Stimulated activated CD4-positive, alpha-beta T cell treated with anti-CD3 and anti-CD28 coated beads, TNF-alpha, amount 100 ng/mL, for 4 hours (primary cell): ENCODE measurements around the gene SSPN.

Source experiments
- DNase-seq, 3 experiments: peaks; one replicate each; pipeline ENCODE4 v3.0.0-alpha.2; 2020; ENCODE audit warnings: low read depth in 3 of 3

The SSPN gene

GRCh38 chr12:26187014-26187798, 8.2 kb upstream of the SSPN start:
- no peak for DNase-seq

- no peak for DNase-seq
These were observed 7.2 kb upstream of the SSPN start for GRCh38 chr12:26188127-26188526.

GRCh38 chr12:26188641-26189040, 6.7 kb upstream of the SSPN start:
- no peak for DNase-seq

GRCh38 chr12:26192142-26192541, 3.2 kb upstream of the SSPN start:
- no peak for DNase-seq

- no peak for DNase-seq
These were observed 1.8 kb upstream of the SSPN start for GRCh38 chr12:26193539-26193938.

GRCh38 chr12:26195641-26196420, 458 bp downstream of the SSPN start:
- DNase-seq = no peak

- no peak for DNase-seq
These were observed 996 bp downstream of the SSPN start for GRCh38 chr12:26196421-26196716.

GRCh38 chr12:26197832-26198231, 2.5 kb downstream of the SSPN start:
- no peak for DNase-seq

- no peak for DNase-seq
These were observed 3.4 kb downstream of the SSPN start for GRCh38 chr12:26198742-26199141.

GRCh38 chr12:26203167-26203780, 7.9 kb downstream of the SSPN start:
- no peak for DNase-seq

GRCh38 chr12:26204612-26205289, 9.4 kb downstream of the SSPN start:
- no peak for DNase-seq

GRCh38 chr12:26205298-26205697, 9.9 kb downstream of the SSPN start:
- DNase-seq = no peak

GRCh38 chr12:26205941-26206340, 10.6 kb downstream of the SSPN start:
- DNase-seq = no peak

- DNase-seq = no peak
These were observed 16.0 kb downstream of the SSPN start for GRCh38 chr12:26211331-26211730.

GRCh38 chr12:26212396-26212795, 17.0 kb downstream of the SSPN start:
- DNase-seq = no peak

GRCh38 chr12:26212988-26213387, 17.6 kb downstream of the SSPN start:
- no peak for DNase-seq

GRCh38 chr12:26214121-26214520, 18.7 kb downstream of the SSPN start:
- no peak for DNase-seq

- no peak for DNase-seq
These were observed 24.4 kb downstream of the SSPN start for GRCh38 chr12:26219736-26220135.

GRCh38 chr12:26224657-26225056, 29.3 kb downstream of the SSPN start:
- no peak for DNase-seq

- no peak for DNase-seq
These were observed 30.7 kb downstream of the SSPN start for GRCh38 chr12:26226122-26226521.

- DNase-seq = no peak
These were observed 31.4 kb downstream of the SSPN start for GRCh38 chr12:26226629-26227360.

GRCh38 chr12:26227361-26227745, 32.0 kb downstream of the SSPN start:
- DNase-seq = no peak
